HepG2 (cell line): ENCODE data around the gene AATF. TPM values are rescaled to one million over a fixed set of nuclear protein-coding genes. Genes with fewer than 3 reads are reported as not detected.

Experiments used
- CBX5 ChIP-seq: sonication (generic); formaldehyde crosslinking; IDR thresholded peaks from 2 replicates; pipeline ENCODE4 v1.4.0; 2020; ENCODE audit warnings: missing genetic modification reagents, borderline replicate concordance
- ETS1 ChIP-seq: sonication (generic); formaldehyde crosslinking; IDR thresholded peaks from 2 replicates; pipeline ENCODE4 v1.4.0; 2020; ENCODE audit warnings: missing genetic modification reagents
- FOSL2 ChIP-seq: sonication (generic); formaldehyde crosslinking; IDR thresholded peaks from 2 replicates; pipeline ENCODE4 v1.4.0; 2020; ENCODE audit warnings: missing genetic modification reagents
- JUND ChIP-seq: sonication (generic); formaldehyde crosslinking; IDR thresholded peaks from 2 replicates; pipeline ENCODE4 v1.8.0; 2022; ENCODE audit warnings: mild to moderate bottlenecking, missing genetic modification reagents
- KDM5B ChIP-seq: sonication (generic); formaldehyde crosslinking; IDR thresholded peaks from 2 replicates; pipeline ENCODE4 v1.4.0; 2020; ENCODE audit warnings: missing genetic modification reagents, mild to moderate bottlenecking, borderline replicate concordance
- KMT2B ChIP-seq: IDR thresholded peaks from 2 replicates; pipeline ENCODE4 v1.6.1; 2016; ENCODE audit warnings: missing genetic modification reagents, missing compliant biosample characterization
- MAFF ChIP-seq: IDR thresholded peaks from 2 replicates; pipeline ENCODE4 v1.6.1; 2011; ENCODE audit warnings: low read depth, low read length, improper control_type of control experiment
- MTA1 ChIP-seq: sonication (generic); formaldehyde crosslinking; IDR thresholded peaks from 2 replicates; pipeline ENCODE4 v1.4.0; 2020; ENCODE audit warnings: missing genetic modification reagents, mild to moderate bottlenecking, borderline replicate concordance
- NAIF1 ChIP-seq: sonication (generic); formaldehyde crosslinking; IDR thresholded peaks from 2 replicates; pipeline ENCODE4 v1.5.0; 2020; ENCODE audit warnings: mild to moderate bottlenecking, missing genetic modification reagents, borderline replicate concordance
- THYN1 ChIP-seq: sonication (generic); formaldehyde crosslinking; IDR thresholded peaks from 2 replicates; pipeline ENCODE4 v1.8.1; 2023; ENCODE audit warnings: low read depth, mild to moderate bottlenecking, moderate library complexity, missing genetic modification reagents, borderline replicate concordance
- YEATS4 ChIP-seq: sonication (generic); formaldehyde crosslinking; IDR thresholded peaks from 2 replicates; pipeline ENCODE4 v1.4.0; 2020; ENCODE audit warnings: missing genetic modification reagents, borderline replicate concordance
- ZNF572 ChIP-seq: sonication (generic); formaldehyde crosslinking; IDR thresholded peaks from 2 replicates; pipeline ENCODE4 v1.5.1; 2020; ENCODE audit warnings: mild to moderate bottlenecking, missing genetic modification reagents
- ZNF598 ChIP-seq: sonication (generic); formaldehyde crosslinking; IDR thresholded peaks from 2 replicates; pipeline ENCODE4 v1.5.1; 2020; ENCODE audit warnings: mild to moderate bottlenecking, missing genetic modification reagents, borderline replicate concordance
- ZSCAN29 ChIP-seq: sonication (generic); formaldehyde crosslinking; conservative IDR thresholded peaks from 2 replicates; pipeline ENCODE4 v1.4.0; 2020; ENCODE audit warnings: mild to moderate bottlenecking, missing genetic modification reagents
- polyA plus RNA-seq, 8 experiments: library from polyadenylated mRNA; depleted of rRNA in 3 of 8; stranded (reverse) in 7 of 8; unstranded in 1 of 8; fragments of >200 nt; fragmentation: Illumina TruSeq in 4 of 8; extraction: Trizol in 4 of 8; gene quantifications; 2 replicates each; pipeline versions ENCODE4 v1.2.1 to v1.2.3, GENCODE V29; 2011 to 2016; ENCODE audit warnings: low read depth in 4 of 8, missing spikeins in 1 of 8, mixed read lengths in 1 of 8; ENCODE audit not compliant: insufficient read depth in 1 of 8
- total RNA-seq, 5 experiments: library from RNA; depleted of rRNA; stranded (reverse); fragments of >200 nt; fragmentation: Illumina TruSeq; extraction: Trizol; gene quantifications; 2 replicates each; pipeline ENCODE4 v1.2.3, GENCODE V29; 2016; ENCODE audit warnings: low read depth in 1 of 5
- TF ChIP-seq, protein P1 (sequence below): sonication (generic); formaldehyde crosslinking; IDR thresholded peaks from 2 replicates; pipeline ENCODE4 v1.9.0; 2021; ENCODE audit warnings: mild to moderate bottlenecking, missing genetic modification reagents
- TF ChIP-seq, protein P2 (sequence below): sonication (generic); formaldehyde crosslinking; IDR thresholded peaks from 2 replicates; pipeline ENCODE4 v1.5.1; 2020; ENCODE audit warnings: mild to moderate bottlenecking, missing genetic modification reagents, moderate library complexity
- TF ChIP-seq, protein P3 (sequence below): sonication (generic); formaldehyde crosslinking; IDR thresholded peaks from 2 replicates; pipeline ENCODE4 v1.4.0; 2020; ENCODE audit warnings: mild to moderate bottlenecking, low read depth, missing genetic modification reagents
- TF ChIP-seq, protein P4 (sequence below): sonication (generic); formaldehyde crosslinking; IDR thresholded peaks from 2 replicates; pipeline ENCODE4 v1.4.0; 2020; ENCODE audit warnings: mild to moderate bottlenecking, missing genetic modification reagents

Gene AATF
- total and polyA plus RNA-seq, 2 of the 13 experiments (the other 11 are each of a cell fraction or from before 2014, with no cell fraction given) = 9.1 to 53.3 TPM

- TF ChIP-seq, protein P1, sequence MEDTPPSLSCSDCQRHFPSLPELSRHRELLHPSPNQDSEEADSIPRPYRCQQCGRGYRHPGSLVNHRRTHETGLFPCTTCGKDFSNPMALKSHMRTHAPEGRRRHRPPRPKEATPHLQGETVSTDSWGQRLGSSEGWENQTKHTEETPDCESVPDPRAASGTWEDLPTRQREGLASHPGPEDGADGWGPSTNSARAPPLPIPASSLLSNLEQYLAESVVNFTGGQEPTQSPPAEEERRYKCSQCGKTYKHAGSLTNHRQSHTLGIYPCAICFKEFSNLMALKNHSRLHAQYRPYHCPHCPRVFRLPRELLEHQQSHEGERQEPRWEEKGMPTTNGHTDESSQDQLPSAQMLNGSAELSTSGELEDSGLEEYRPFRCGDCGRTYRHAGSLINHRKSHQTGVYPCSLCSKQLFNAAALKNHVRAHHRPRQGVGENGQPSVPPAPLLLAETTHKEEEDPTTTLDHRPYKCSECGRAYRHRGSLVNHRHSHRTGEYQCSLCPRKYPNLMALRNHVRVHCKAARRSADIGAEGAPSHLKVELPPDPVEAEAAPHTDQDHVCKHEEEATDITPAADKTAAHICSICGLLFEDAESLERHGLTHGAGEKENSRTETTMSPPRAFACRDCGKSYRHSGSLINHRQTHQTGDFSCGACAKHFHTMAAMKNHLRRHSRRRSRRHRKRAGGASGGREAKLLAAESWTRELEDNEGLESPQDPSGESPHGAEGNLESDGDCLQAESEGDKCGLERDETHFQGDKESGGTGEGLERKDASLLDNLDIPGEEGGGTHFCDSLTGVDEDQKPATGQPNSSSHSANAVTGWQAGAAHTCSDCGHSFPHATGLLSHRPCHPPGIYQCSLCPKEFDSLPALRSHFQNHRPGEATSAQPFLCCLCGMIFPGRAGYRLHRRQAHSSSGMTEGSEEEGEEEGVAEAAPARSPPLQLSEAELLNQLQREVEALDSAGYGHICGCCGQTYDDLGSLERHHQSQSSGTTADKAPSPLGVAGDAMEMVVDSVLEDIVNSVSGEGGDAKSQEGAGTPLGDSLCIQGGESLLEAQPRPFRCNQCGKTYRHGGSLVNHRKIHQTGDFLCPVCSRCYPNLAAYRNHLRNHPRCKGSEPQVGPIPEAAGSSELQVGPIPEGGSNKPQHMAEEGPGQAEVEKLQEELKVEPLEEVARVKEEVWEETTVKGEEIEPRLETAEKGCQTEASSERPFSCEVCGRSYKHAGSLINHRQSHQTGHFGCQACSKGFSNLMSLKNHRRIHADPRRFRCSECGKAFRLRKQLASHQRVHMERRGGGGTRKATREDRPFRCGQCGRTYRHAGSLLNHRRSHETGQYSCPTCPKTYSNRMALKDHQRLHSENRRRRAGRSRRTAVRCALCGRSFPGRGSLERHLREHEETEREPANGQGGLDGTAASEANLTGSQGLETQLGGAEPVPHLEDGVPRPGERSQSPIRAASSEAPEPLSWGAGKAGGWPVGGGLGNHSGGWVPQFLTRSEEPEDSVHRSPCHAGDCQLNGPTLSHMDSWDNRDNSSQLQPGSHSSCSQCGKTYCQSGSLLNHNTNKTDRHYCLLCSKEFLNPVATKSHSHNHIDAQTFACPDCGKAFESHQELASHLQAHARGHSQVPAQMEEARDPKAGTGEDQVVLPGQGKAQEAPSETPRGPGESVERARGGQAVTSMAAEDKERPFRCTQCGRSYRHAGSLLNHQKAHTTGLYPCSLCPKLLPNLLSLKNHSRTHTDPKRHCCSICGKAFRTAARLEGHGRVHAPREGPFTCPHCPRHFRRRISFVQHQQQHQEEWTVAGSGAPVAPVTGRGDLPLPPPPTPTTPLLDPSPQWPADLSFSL (CRISPR knock-in tag) = no peak
- TF ChIP-seq THYN1 (CRISPR knock-in tag) (no peak), ZNF598 (CRISPR knock-in tag) (0 out of 2 replicates have a peak, but pooled peaks have one; percentile 52), ZNF572 (CRISPR knock-in tag) (no peak), JUND (CRISPR knock-in tag) (no peak), CBX5 (CRISPR knock-in tag) (0 out of 2 replicates have a peak, but pooled peaks have one; percentile 36), ETS1 (CRISPR knock-in tag) (no peak), FOSL2 (CRISPR knock-in tag) (peak; percentile 96), YEATS4 (CRISPR knock-in tag) (peak; percentile 27; the same call in 1 of the 2 replicates), MAFF (peak; percentile 65), ZSCAN29 (CRISPR knock-in tag) (0 out of 2 replicates have a peak, but pooled peaks have one; percentile 5), KMT2B (CRISPR knock-in tag) (no peak), NAIF1 (CRISPR knock-in tag) (no peak), MTA1 (CRISPR knock-in tag) (0 out of 2 replicates have a peak, but pooled peaks have one; percentile 12), KDM5B (CRISPR knock-in tag) (peak; percentile 69; the same call in 1 of the 2 replicates)
- TF ChIP-seq, protein P2, sequence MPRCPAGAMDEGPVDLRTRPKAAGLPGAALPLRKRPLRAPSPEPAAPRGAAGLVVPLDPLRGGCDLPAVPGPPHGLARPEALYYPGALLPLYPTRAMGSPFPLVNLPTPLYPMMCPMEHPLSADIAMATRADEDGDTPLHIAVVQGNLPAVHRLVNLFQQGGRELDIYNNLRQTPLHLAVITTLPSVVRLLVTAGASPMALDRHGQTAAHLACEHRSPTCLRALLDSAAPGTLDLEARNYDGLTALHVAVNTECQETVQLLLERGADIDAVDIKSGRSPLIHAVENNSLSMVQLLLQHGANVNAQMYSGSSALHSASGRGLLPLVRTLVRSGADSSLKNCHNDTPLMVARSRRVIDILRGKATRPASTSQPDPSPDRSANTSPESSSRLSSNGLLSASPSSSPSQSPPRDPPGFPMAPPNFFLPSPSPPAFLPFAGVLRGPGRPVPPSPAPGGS (CRISPR knock-in tag) = no peak
- TF ChIP-seq, protein P3, sequence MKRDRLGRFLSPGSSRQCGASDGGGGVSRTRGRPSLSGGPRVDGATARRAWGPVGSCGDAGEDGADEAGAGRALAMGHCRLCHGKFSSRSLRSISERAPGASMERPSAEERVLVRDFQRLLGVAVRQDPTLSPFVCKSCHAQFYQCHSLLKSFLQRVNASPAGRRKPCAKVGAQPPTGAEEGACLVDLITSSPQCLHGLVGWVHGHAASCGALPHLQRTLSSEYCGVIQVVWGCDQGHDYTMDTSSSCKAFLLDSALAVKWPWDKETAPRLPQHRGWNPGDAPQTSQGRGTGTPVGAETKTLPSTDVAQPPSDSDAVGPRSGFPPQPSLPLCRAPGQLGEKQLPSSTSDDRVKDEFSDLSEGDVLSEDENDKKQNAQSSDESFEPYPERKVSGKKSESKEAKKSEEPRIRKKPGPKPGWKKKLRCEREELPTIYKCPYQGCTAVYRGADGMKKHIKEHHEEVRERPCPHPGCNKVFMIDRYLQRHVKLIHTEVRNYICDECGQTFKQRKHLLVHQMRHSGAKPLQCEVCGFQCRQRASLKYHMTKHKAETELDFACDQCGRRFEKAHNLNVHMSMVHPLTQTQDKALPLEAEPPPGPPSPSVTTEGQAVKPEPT (CRISPR knock-in tag) = no peak
- TF ChIP-seq, protein P4, sequence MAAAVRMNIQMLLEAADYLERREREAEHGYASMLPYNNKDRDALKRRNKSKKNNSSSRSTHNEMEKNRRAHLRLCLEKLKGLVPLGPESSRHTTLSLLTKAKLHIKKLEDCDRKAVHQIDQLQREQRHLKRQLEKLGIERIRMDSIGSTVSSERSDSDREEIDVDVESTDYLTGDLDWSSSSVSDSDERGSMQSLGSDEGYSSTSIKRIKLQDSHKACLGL (CRISPR knock-in tag) = peak; percentile 55
Observed at GRCh38 chr17:37067555-37068111, 118.9 kb downstream of the AATF start (continued).
